BJ (cell line): ENCODE results near the gene AHRR. TPM values are rescaled to one million over a fixed set of nuclear protein-coding genes. Genes with fewer than 3 reads are reported as not detected.

ENCODE experiments used
- CTCF ChIA-PET: fragments of 350-600 bp; formaldehyde crosslinking; extraction: SDS; loops from one replicate; lab custom pipeline; 2021; ENCODE audit warnings: antibody characterized with exemption, inconsistent platforms; lab: Yijun Ruan, JAX
- POLR2A ChIA-PET: fragments of 300-600 bp; sonication (Branson Sonifier 250); formaldehyde crosslinking; extraction: SDS; loops from one replicate; lab custom pipeline; 2021; ENCODE audit warnings: antibody characterized with exemption; lab: Charles Lee
- DNase-seq: peaks from one replicate; pipeline ENCODE4 v3.0.0-alpha.2; 2011; ENCODE audit warnings: low read depth
- H3K27me3 ChIP-seq: 2 replicates; pipeline ENCODE4 v1.6.0; 2011; ENCODE audit warnings: low read length; ENCODE audit not compliant: control insufficient read depth, insufficient read depth
- H3K36me3 ChIP-seq: 2 replicates; pipeline ENCODE4 v1.5.1; 2011; ENCODE audit warnings: low read length; ENCODE audit not compliant: control insufficient read depth, insufficient read depth
- H3K4me3 ChIP-seq: 2 replicates; pipeline ENCODE4 v1.5.1; 2011; ENCODE audit warnings: low read depth, mild to moderate bottlenecking, control low read depth, low read length
- polyA plus RNA-seq: library from polyadenylated mRNA; depleted of rRNA; stranded (reverse); fragments of >200 nt; gene quantifications from 2 replicates; pipeline ENCODE4 v1.2.3, GENCODE V29; 2011
- TF ChIP-seq, protein P1 (sequence below): IDR thresholded peaks from 2 replicates; pipeline ENCODE4 v1.5.1; 2011; ENCODE audit warnings: low read depth, mild to moderate bottlenecking, control low read depth, inconsistent platforms, low read length, moderate library complexity; ENCODE audit not compliant: insufficient read depth

The AHRR gene
- polyA plus RNA-seq, 1 experiment, result 36.4 TPM

DNA sequence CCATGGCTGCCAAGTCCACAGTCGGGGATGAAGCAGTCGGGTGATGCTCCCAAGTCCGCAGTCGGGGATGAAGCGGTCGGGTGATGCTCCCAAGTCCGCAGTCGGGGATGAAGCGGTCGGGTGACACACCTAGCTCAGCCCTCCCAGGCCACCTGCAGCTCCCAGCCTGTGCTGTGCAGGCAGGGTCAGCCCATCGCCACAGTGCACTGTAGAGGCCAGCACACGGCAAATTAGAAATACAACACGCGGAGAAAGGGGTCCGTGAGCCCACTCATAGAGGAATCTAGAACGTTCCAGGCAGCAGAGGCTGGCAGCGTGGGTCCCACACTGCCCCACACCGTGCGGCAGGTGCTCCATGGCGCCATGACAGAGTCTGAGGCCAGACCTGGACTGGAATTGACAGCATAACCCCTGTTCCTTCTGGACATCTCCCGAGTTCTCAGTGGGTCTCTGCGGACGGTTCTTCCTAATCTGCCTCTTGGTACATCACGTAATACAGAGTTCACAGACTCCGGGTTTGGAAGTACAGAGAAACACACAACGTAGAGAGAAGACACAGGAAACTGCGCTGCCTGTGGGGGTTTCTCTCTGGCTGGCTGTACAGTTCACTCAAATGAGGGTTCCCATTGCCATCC is 113.8 kb downstream of the AHRR start:
- H3K27me3 ChIP-seq, result no peaks in the 10 kb centered on the region
- ChIA-PET CTCF (interaction anchor here (0.8 to 4.3 kb wide), 5 partner anchors 11 to 119 kb away, joined by 3 to 24 read pairs (median 12); partner anchors contain the start of gene AHRR), POLR2A (no interaction called here)
- TF ChIP-seq, protein P1, sequence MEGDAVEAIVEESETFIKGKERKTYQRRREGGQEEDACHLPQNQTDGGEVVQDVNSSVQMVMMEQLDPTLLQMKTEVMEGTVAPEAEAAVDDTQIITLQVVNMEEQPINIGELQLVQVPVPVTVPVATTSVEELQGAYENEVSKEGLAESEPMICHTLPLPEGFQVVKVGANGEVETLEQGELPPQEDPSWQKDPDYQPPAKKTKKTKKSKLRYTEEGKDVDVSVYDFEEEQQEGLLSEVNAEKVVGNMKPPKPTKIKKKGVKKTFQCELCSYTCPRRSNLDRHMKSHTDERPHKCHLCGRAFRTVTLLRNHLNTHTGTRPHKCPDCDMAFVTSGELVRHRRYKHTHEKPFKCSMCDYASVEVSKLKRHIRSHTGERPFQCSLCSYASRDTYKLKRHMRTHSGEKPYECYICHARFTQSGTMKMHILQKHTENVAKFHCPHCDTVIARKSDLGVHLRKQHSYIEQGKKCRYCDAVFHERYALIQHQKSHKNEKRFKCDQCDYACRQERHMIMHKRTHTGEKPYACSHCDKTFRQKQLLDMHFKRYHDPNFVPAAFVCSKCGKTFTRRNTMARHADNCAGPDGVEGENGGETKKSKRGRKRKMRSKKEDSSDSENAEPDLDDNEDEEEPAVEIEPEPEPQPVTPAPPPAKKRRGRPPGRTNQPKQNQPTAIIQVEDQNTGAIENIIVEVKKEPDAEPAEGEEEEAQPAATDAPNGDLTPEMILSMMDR, result no peak
- H3K36me3 ChIP-seq, result peaks cover 22% of the 10 kb centered on the region
- DNase-seq, result no peak
- H3K4me3 ChIP-seq, result no peak overlapping the region

DNA sequence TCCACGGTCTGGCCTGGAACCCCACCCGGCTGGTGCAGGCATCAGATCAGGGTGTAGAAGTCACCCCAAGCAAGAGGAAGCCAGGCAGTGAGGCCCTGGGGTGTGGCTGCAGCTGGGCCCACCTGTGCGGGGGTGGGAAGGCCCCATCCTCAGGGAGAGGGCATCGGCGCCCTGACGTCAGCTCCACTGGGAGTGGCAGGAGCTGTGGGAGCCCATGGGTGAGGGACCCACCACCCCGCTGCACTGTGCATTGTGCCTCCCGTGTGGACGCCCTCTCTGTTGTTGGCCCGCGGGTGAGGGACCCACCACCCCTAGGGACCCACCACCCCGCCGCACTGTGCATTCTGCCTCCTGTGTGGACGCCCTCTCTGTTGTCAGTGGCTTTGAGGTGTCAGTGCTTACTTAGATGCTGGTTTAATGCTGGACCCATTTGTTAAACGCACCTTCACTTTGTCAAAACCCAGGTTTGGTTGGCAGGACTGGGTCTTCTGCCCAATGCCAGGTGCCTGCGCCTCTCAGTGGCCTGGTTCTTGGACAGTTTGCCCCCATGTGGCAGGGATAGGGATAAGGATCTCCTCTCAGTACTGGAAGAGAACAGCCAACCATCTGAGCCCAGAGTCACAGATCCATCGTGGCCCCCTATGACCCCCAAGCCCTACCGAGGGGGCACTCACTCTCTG is 114.6 kb downstream of the AHRR start:
- no peak overlapping the region for H3K4me3 ChIP-seq
- TF ChIP-seq, protein P1, result peak; percentile 61
- no peaks in the 10 kb centered on the region for H3K27me3 ChIP-seq
- POLR2A ChIA-PET, result no interaction called here
- DNase-seq, result no peak
- peaks cover 20% of the 10 kb centered on the region for H3K36me3 ChIP-seq
- CTCF ChIA-PET, result interaction anchor here (0.8 to 4.3 kb wide), 4 partner anchors 10 to 119 kb away, joined by 3 to 24 read pairs (median 10); partner anchors contain the start of gene AHRR

DNA sequence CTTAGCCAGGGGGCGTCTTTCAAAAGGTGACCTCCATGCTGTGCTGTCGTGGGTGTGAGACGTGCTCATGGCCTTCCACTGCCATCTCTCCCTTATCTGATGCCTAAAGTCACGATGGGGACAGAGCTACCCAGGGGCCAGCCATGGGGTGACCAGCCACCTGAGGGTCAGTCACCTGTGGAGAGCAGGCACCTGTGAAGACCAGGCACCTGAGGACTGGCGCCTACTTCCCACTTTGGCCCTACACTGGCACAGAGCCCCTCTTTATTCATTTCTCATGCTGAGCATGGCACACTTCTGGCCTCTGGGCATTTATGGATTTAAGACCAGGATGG is 115.1 kb downstream of the AHRR start:
- no peak overlapping the region for H3K4me3 ChIP-seq
- ChIA-PET CTCF (interaction anchor here (0.6 to 4.3 kb wide), 5 partner anchors 10 to 120 kb away, joined by 3 to 24 read pairs (median 9); partner anchors contain the start of gene AHRR), POLR2A (no interaction called here)
- peaks cover 18% of the 10 kb centered on the region for H3K36me3 ChIP-seq
- DNase-seq, result no peak
- H3K27me3 ChIP-seq, result no peaks in the 10 kb centered on the region
- TF ChIP-seq, protein P1, result no peak

DNA sequence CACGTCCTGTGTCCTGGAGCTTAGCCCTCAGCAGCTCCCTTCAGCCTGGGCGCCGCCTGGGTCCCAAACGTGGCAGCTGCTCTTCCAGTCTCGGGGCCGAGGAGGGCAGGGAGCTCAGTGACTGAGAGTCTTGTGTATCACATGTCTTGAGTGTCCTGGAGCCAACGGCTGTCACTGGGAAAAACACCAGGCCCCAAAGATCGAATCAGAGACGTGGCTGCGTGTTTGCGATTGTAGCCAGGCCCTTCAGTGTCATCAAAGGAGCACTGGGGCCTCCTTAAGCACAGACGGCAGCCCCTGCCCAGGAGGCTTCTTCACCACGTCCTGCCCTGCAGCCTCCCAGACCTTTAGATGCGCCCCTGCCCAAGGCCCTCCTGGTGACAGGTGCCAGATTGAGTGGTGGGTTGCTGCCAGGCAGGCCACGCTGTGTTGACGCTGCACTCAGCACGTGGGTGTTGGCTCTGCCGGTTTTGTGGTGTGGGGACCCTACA is 115.8 kb downstream of the AHRR start:
- Histone ChIP-seq H3K4me3 (no peak overlapping the region), H3K27me3 (no peaks in the 10 kb centered on the region), H3K36me3 (peaks cover 18% of the 10 kb centered on the region)
- CTCF ChIA-PET, result interaction anchor here (0.6 to 4.3 kb wide), 5 partner anchors 9 to 121 kb away, joined by 3 to 24 read pairs (median 9); partner anchors contain the start of gene AHRR
- TF ChIP-seq, protein P1, result no peak
- DNase-seq, result no peak
- POLR2A ChIA-PET, result no interaction called here

DNA sequence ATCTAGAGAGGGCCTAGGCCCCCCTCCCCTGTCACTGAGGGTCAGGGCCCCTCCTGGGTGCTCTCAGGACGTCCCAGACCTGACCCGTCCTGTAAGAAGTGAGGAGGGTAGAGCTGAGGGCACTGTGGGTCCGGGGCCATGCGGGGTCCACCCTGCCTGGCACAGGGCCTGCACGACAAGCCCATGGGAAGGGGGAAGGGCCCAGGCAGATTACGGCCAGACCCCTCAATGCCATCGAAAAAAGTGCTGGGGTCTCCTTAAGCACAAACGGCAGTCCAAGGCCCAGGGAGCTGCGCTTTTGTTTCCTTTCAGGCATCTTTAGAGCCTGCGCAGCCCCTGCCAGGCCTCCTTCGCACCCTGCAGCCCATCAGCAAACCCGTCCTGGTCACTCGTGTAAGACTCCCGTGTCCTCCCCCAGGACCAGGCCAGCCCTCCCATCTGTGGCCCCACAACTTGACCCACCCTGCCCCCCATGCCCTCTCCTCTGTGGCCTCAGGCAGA is 117.0 kb downstream of the AHRR start:
- POLR2A ChIA-PET, result no interaction called here
- no peak overlapping the region for H3K4me3 ChIP-seq
- CTCF ChIA-PET, result interaction anchor here (0.6 to 1.8 kb wide), 2 partner anchors 121 to 122 kb away, joined by 3 to 6 read pairs; no protein-coding TSS in a partner anchor

More for the DNA sequence above, 117.0 kb downstream of the AHRR start:
- DNase-seq, result no peak
- TF ChIP-seq, protein P1, result no peak
- Histone ChIP-seq H3K27me3 (no peaks in the 10 kb centered on the region), H3K36me3 (peaks cover 9% of the 10 kb centered on the region)
